IMR-90 (cell line): ENCODE results near the gene EIF4A2. TPM values are rescaled to one million over a fixed set of nuclear protein-coding genes. Genes with fewer than 3 reads are reported as not detected.

ENCODE experiments used
- ATAC-seq: fragments of 200-7000 bp; cut with Tn5 transposase; 2 replicates; pipeline ENCODE4 v1.9.1; 2020; ENCODE audit warnings: low read depth, mild to moderate bottlenecking, moderate library complexity
- BruUV-seq: library from RNA; stranded (reverse); fragments of 400-500 nt; replicated peaks from 2 replicates; lab custom pipeline; 2021; lab: Mats Ljungman, UMichigan
- CTCF ChIA-PET: fragments of 300-600 bp; formaldehyde crosslinking; extraction: SDS; loops from one replicate; lab custom pipeline; 2021; ENCODE audit warnings: antibody characterized with exemption; lab: Yijun Ruan, JAX
- POLR2A ChIA-PET: fragments of 300-600 bp; sonication (Branson Sonifier 250); formaldehyde crosslinking; loops from one replicate; lab custom pipeline; 2022; ENCODE audit warnings: antibody characterized with exemption; ENCODE audit not compliant: unreplicated experiment; lab: Charles Lee
- DNase-seq: peaks from one replicate; pipeline ENCODE4 v3.0.0; 2013
- H2AFZ ChIP-seq: replicated peaks from 2 replicates; pipeline ENCODE3; 2013; ENCODE audit warnings: low read length, mild to moderate bottlenecking; ENCODE audit not compliant: poor library complexity
- H2AK5ac ChIP-seq: 2 replicates; pipeline ENCODE4 v1.6.1; 2013; ENCODE audit warnings: low read depth, low read length, inconsistent platforms
- H2AK9ac ChIP-seq: replicated peaks from 2 replicates; pipeline ENCODE3; 2013; ENCODE audit warnings: mild to moderate bottlenecking, low read depth, low read length, moderate library complexity; ENCODE audit not compliant: poor library complexity
- H2BK120ac ChIP-seq: 2 replicates; pipeline ENCODE4 v1.6.1; 2013; ENCODE audit warnings: low read depth, low read length, inconsistent platforms
- H2BK15ac ChIP-seq: 3 replicates; pipeline ENCODE4 v1.6.1; 2013; ENCODE audit warnings: low read depth, low read length, inconsistent platforms
- H2BK20ac ChIP-seq: 2 replicates; pipeline ENCODE4 v1.6.1; 2013; ENCODE audit warnings: low read depth, mild to moderate bottlenecking, inconsistent platforms, low read length, moderate library complexity
- H2BK5ac ChIP-seq: 2 replicates; pipeline ENCODE4 v1.6.1; 2013; ENCODE audit warnings: mild to moderate bottlenecking, low read depth, low read length, inconsistent platforms; ENCODE audit not compliant: poor library complexity, severe bottlenecking
- H3K14ac ChIP-seq: replicated peaks from 2 replicates; pipeline ENCODE4 v1.6.1; 2013; ENCODE audit warnings: low read depth, low read length, inconsistent platforms
- H3K18ac ChIP-seq: 2 replicates; pipeline ENCODE4 v1.6.1; 2013; ENCODE audit warnings: low read depth, low read length, control low read depth
- H3K23ac ChIP-seq: 2 replicates; pipeline ENCODE4 v1.6.1; 2013; ENCODE audit warnings: low read depth, low read length, inconsistent platforms
- H3K27ac ChIP-seq: 2 replicates; pipeline ENCODE4 v1.5.1; 2013; ENCODE audit warnings: mild to moderate bottlenecking, control low read depth, low read length; ENCODE audit not compliant: insufficient read depth
- H3K27me3 ChIP-seq: 2 replicates; pipeline ENCODE4 v1.6.1; 2013; ENCODE audit warnings: low read length; ENCODE audit not compliant: control insufficient read depth, insufficient read depth
- H3K36me3 ChIP-seq: 2 replicates; pipeline ENCODE4 v1.6.1; 2013; ENCODE audit warnings: low read length, mixed read lengths; ENCODE audit not compliant: control insufficient read depth, insufficient read depth
- H3K4ac ChIP-seq: 2 replicates; pipeline ENCODE4 v1.6.1; 2013; ENCODE audit warnings: low read depth, low read length, inconsistent platforms
- H3K4me1 ChIP-seq: 2 replicates; pipeline ENCODE4 v1.6.1; 2013; ENCODE audit warnings: low read length, mixed read lengths; ENCODE audit not compliant: control insufficient read depth, insufficient read depth
- H3K4me2 ChIP-seq: 2 replicates; pipeline ENCODE4 v1.6.1; 2013; ENCODE audit warnings: low read depth, mild to moderate bottlenecking, control low read depth, low read length, moderate library complexity
- H3K4me3 ChIP-seq: 2 replicates; pipeline ENCODE4 v1.5.1; 2013; ENCODE audit warnings: low read depth, mild to moderate bottlenecking, control low read depth, low read length, moderate library complexity; ENCODE audit not compliant: insufficient read depth
- H3K56ac ChIP-seq: 2 replicates; pipeline ENCODE4 v1.6.1; 2013; ENCODE audit warnings: low read length, inconsistent platforms; ENCODE audit not compliant: insufficient read depth; ENCODE audit errors: extremely low read depth
- H3K79me1 ChIP-seq, 2 experiments: 2 replicates each; pipeline ENCODE4 v1.6.1; 2013; ENCODE audit warnings: low read length in 2 of 2, inconsistent platforms in 1 of 2, low read depth in 1 of 2
- H3K9ac ChIP-seq: 2 replicates; pipeline ENCODE4 v1.6.1; 2013; ENCODE audit warnings: low read depth, low read length, control low read depth
- H3K9me1 ChIP-seq: 2 replicates; pipeline ENCODE4 v1.6.1; 2013; ENCODE audit warnings: low read length, inconsistent platforms; ENCODE audit not compliant: insufficient read depth
- H3K9me3 ChIP-seq: 2 replicates; pipeline ENCODE4 v1.6.1; 2013; ENCODE audit warnings: low read length; ENCODE audit not compliant: control insufficient read depth, insufficient read depth
- H4K20me1 ChIP-seq: 2 replicates; pipeline ENCODE4 v1.6.1; 2013; ENCODE audit warnings: low read length, inconsistent platforms; ENCODE audit not compliant: insufficient read depth
- H4K5ac ChIP-seq: 2 replicates; pipeline ENCODE4 v1.6.1; 2013; ENCODE audit warnings: mild to moderate bottlenecking, low read depth, low read length, control low read depth
- H4K8ac ChIP-seq, 2 experiments: 2 replicates each; pipeline ENCODE4 v1.6.1; 2013; ENCODE audit warnings: low read depth in 2 of 2, low read length in 2 of 2, control low read depth in 1 of 2, inconsistent platforms in 1 of 2
- H4K91ac ChIP-seq: 2 replicates; pipeline ENCODE4 v1.6.1; 2013; ENCODE audit warnings: low read depth, low read length, inconsistent platforms; ENCODE audit not compliant: insufficient read depth
- BHLHE40 ChIP-seq: fragments of 150-350 bp; IDR thresholded peaks from 2 replicates; pipeline ENCODE4 v1.6.1; 2016; ENCODE audit warnings: mild to moderate bottlenecking, low read depth, low read length
- CEBPB ChIP-seq: IDR thresholded peaks from 2 replicates; pipeline ENCODE4 v1.6.1; 2012; ENCODE audit warnings: low read depth, low read length, improper control_type of control experiment
- CHD1 ChIP-seq: IDR thresholded peaks from 2 replicates; pipeline ENCODE4 v1.6.1; 2012; ENCODE audit warnings: low read depth, low read length, improper control_type of control experiment
- CTCF ChIP-seq: conservative IDR thresholded peaks from 2 replicates; pipeline ENCODE4 v1.5.1; 2012; ENCODE audit warnings: mild to moderate bottlenecking, low read depth, low read length, improper control_type of control experiment
- ELK1 ChIP-seq: fragments of 150-350 bp; IDR thresholded peaks from 2 replicates; pipeline ENCODE4 v1.6.1; 2016; ENCODE audit warnings: low read depth, mild to moderate bottlenecking, low read length, moderate library complexity, borderline replicate concordance
- FOS ChIP-seq: fragments of 150-350 bp; IDR thresholded peaks from 2 replicates; pipeline ENCODE4 v1.6.1; 2016; ENCODE audit warnings: low read depth, low read length
- MAFK ChIP-seq: IDR thresholded peaks from 2 replicates; pipeline ENCODE4 v1.6.1; 2012; ENCODE audit warnings: low read depth, low read length, improper control_type of control experiment
- MAZ ChIP-seq: IDR thresholded peaks from 2 replicates; pipeline ENCODE4 v1.6.1; 2012; ENCODE audit warnings: low read depth, mild to moderate bottlenecking, low read length, improper control_type of control experiment, moderate library complexity, borderline replicate concordance
- MXI1 ChIP-seq: IDR thresholded peaks from 2 replicates; pipeline ENCODE4 v1.6.1; 2012; ENCODE audit warnings: low read depth, mild to moderate bottlenecking, low read length, moderate library complexity, borderline replicate concordance
- NFE2L2 ChIP-seq: fragments of 150-350 bp; IDR thresholded peaks from 2 replicates; pipeline ENCODE4 v1.6.1; 2016; ENCODE audit warnings: low read depth, mild to moderate bottlenecking, low read length
- POLR2A ChIP-seq: IDR thresholded peaks from 2 replicates; pipeline ENCODE4 v1.6.1; 2012; ENCODE audit warnings: mild to moderate bottlenecking, low read depth, low read length
- RAD21 ChIP-seq: IDR thresholded peaks from 2 replicates; pipeline ENCODE4 v1.6.1; 2012; ENCODE audit warnings: low read length, improper control_type of control experiment
- RCOR1 ChIP-seq: IDR thresholded peaks from 2 replicates; pipeline ENCODE4 v1.6.1; 2012; ENCODE audit warnings: mild to moderate bottlenecking, low read length, improper control_type of control experiment; ENCODE audit not compliant: insufficient replicate concordance
- RFX5 ChIP-seq: IDR thresholded peaks from 2 replicates; pipeline ENCODE4 v1.8.0; 2012; ENCODE audit warnings: low read depth, mild to moderate bottlenecking, low read length, moderate library complexity
- SMC3 ChIP-seq: fragments of 150-350 bp; IDR thresholded peaks from 2 replicates; pipeline ENCODE4 v1.6.1; 2016; ENCODE audit warnings: low read depth, mild to moderate bottlenecking, antibody characterized with exemption, low read length, moderate library complexity
- USF2 ChIP-seq: fragments of 150-350 bp; IDR thresholded peaks from 2 replicates; pipeline ENCODE4 v1.6.1; 2017; ENCODE audit warnings: mild to moderate bottlenecking, antibody characterized with exemption, low read length, low read depth
- WGBS, 2 experiments: methylation state at CpG; one replicate each; pipeline versions ENCODE4 v1.1.5 to v1.1.7; 2013; ENCODE audit warnings: missing lambda C conversion rate in 2 of 2; ENCODE audit not compliant: insufficient read length in 1 of 2; ENCODE audit errors: extremely low coverage in 2 of 2; 5-methylcytosine and 5-hydroxymethylcytosine counted together
- dilution Hi-C: fragments of 300-500 bp; cut with HindIII; formaldehyde crosslinking; loops from one replicate; pipeline ENCODE4 v1.14.3; 2018; ENCODE audit warnings: low sequenced_read_pairs; ENCODE audit not compliant: unreplicated experiment
- in situ Hi-C: fragments of 300-500 bp; cut with MboI; formaldehyde crosslinking; loops from 3 replicates; pipeline ENCODE4 v1.14.3; 2019; ENCODE audit warnings: low sequenced_read_pairs, inconsistent platforms, mixed read lengths
- intact Hi-C: fragments of 100-400 bp; cut with micrococcal nuclease; formaldehyde crosslinking; loops from 2 replicates; pipeline ENCODE4 v1.10.0; 2022
- polyA plus RNA-seq, 3 experiments: library from polyadenylated mRNA; depleted of rRNA; stranded (reverse); fragments of >200 nt; gene quantifications; 2 replicates each; pipeline ENCODE4 v1.2.3, GENCODE V29; 2012; ENCODE audit warnings: low replicate concordance in 1 of 3
- total RNA-seq: library from RNA; depleted of rRNA; stranded (reverse); fragments of >200 nt; gene quantifications from 2 replicates; pipeline ENCODE4 v1.2.3, GENCODE V29; 2012

EIF4A2 gene
- total and polyA plus RNA-seq, 2 of the 4 experiments (the other 2 are of a cell fraction), result 310 to 320 TPM

GRCh38 chr3:186751480-186751879 is 31.9 kb upstream of the EIF4A2 start:
- POLR2A ChIA-PET, result no interaction called here
- dilution Hi-C loops, result no loop called here
- H2BK20ac ChIP-seq, result 0 out of 2 replicates have a peak overlapping the region, but pooled peaks have one; percentile 54

More at GRCh38 chr3:186751480-186751879, 31.9 kb upstream of the EIF4A2 start:
- H3K27ac ChIP-seq, result no peak overlapping the region
- peak overlapping the region; percentile 37 for H2AFZ ChIP-seq
- no peaks in the 10 kb centered on the region for H4K20me1 ChIP-seq
- in situ Hi-C loops, result no loop called here
- no peaks in the 10 kb centered on the region for H3K4me1 ChIP-seq
- H4K5ac ChIP-seq, result no peak overlapping the region
- no peak overlapping the region for H3K23ac ChIP-seq
- no peak overlapping the region for H3K56ac ChIP-seq
- H3K27me3 ChIP-seq, result no peaks in the 10 kb centered on the region
- H4K91ac ChIP-seq, result 0 out of 2 replicates have a peak overlapping the region, but pooled peaks have one; percentile 23
- H3K4ac ChIP-seq, result no peak overlapping the region; the same call in 1 of the 2 replicates
- no peak overlapping the region for H2BK120ac ChIP-seq
- CTCF ChIA-PET, result interaction anchor here (1.3 kb wide), 1 partner anchor 137 kb away, joined by 3 read pairs; no protein-coding TSS in a partner anchor
- no peak overlapping the region for H3K4me2 ChIP-seq
- no peak overlapping the region for H2BK5ac ChIP-seq
- ATAC-seq, result no peak
- WGBS, 2 experiments, result 60% methylated on average over 2 of the region's 3 CpGs; no CpG with 5 or more reads in 1 of the 2 experiments
- no peaks in the 10 kb centered on the region for H3K79me1 ChIP-seq
- H2BK15ac ChIP-seq, result peak overlapping the region; percentile 65; the same call in 1 of the 3 replicates
- no peaks in the 10 kb centered on the region for H3K9me1 ChIP-seq
- intact Hi-C loops, result no loop called here
- no peaks in the 10 kb centered on the region for H3K36me3 ChIP-seq
- TF ChIP-seq SMC3, result no peak
- no peak for TF ChIP-seq CTCF
- no peak for TF ChIP-seq RCOR1
- TF ChIP-seq BHLHE40, result no peak
- no peak for TF ChIP-seq RFX5
- no peak for TF ChIP-seq FOS
- TF ChIP-seq USF2, result no peak
- TF ChIP-seq NFE2L2, result no peak
- no peak for TF ChIP-seq ELK1
- TF ChIP-seq MAFK, result no peak
- TF ChIP-seq RAD21, result no peak
- no peak for TF ChIP-seq MXI1
- TF ChIP-seq MAZ, result no peak
- no peak for TF ChIP-seq CHD1
- TF ChIP-seq POLR2A, result no peak
- no peak for TF ChIP-seq CEBPB
- H3K14ac ChIP-seq, result no peak overlapping the region
- no peak overlapping the region for H3K4me3 ChIP-seq
- H3K18ac ChIP-seq, result no peak overlapping the region
- no peak overlapping the region for H3K9ac ChIP-seq
- no peaks in the 10 kb centered on the region for H3K9me3 ChIP-seq
- no peak overlapping the region for H2AK5ac ChIP-seq
- no peak overlapping the region for H2AK9ac ChIP-seq
- BruUV-seq, result no TSS peak
- H4K8ac ChIP-seq, result no peak overlapping the region
- no peak for DNase-seq
